GM19043 (cell line): ENCODE measurements around the gene ABCA13.

ENCODE experiments used
- ATAC-seq: cut with Tn5 transposase; IDR thresholded peaks from one replicate; pipeline ENCODE4 v1.9.1; 2021; ENCODE audit warnings: low read depth; ENCODE audit not compliant: unreplicated experiment

Gene ABCA13

DNA sequence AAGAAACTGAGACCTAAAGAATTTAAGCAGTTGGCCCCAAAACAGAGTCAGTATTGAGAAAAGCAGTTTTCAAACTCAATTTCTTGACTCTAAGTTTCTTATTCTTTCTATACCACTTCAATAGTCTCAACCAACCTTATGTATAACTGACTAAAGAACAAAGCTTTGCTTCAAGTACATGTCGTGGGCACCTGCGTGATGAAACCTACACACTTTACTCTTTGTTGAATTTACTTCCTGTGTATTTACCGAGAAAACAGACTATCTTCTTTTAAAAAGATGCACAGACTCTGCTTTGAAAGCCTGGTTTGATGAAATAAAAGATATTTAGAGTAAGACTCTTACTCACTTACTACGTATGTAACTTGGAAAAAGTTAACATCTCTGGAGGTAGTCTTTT, 455.9 kb downstream of the ABCA13 start:
- no peak for ATAC-seq

DNA sequence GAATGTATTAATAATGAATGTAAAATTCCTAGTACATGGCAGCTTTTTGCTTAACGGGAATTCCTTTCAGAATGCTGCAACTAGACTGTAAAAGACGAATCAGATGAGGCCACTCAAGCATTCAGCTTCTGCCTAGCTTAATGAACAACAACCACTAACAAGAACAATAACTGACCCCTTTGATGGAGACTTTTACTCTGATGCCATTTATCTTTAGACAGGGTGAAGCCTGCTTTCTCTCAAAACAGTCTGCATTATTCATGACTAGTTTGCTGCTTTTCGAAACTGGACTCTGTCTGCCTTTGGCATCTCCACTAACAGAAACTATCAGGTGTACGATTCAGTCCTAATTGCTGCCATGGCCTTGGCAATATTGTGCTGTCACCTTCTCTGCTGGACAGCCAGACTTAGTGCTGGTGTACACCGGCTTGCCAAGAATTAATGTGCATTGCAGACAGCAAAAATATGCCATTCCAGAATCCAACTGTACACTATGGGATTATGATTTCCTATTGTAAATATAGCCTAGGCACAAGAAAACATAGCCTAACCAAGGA, 457.6 kb downstream of the ABCA13 start:
- ATAC-seq = no peak

GRCh38 chr7:48634116-48634632, 462.9 kb downstream of the ABCA13 start:
- no peak for ATAC-seq

DNA sequence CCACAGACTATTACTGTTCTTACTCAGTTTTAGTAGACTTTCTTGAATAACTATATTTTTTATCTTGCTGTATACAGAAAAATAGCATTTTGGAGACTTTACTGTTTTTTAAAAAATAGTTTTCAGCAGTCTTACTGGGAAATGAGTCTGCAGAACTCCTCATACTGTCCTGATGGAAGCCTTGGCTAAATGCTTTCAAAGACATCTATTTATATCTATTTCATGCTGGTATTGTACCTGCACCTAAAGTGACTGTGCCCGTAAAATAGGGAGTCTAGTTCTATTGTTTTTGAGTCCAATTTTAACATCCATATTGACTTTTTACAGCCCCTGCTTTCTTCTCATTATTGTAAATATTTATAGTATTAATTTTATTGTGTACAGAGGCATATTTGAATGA, 464.5 kb downstream of the ABCA13 start:
- ATAC-seq = no peak

GRCh38 chr7:48636391-48637015, 465.2 kb downstream of the ABCA13 start:
- no peak for ATAC-seq

GRCh38 chr7:48637382-48637781, 466.1 kb downstream of the ABCA13 start:
- ATAC-seq = no peak

DNA sequence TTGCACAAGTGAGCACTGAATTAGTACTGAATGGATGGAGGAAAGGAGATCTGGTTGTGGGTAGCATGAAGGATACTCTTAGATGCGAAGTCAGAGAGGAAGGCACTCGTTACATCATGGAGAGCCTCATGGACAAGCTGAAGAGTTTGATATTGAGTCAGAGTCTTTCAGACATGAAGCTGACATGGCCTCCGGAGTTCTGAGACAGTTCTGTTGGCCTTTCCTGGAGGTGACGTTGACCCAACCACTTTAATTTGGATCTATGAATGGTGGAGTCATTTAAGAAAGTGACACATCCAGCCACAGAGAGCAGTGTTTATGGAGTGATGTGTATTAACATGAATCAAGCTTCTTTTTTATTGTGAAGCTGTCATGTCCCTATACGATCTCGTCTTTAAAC, 466.8 kb downstream of the ABCA13 start:
- no peak for ATAC-seq

DNA sequence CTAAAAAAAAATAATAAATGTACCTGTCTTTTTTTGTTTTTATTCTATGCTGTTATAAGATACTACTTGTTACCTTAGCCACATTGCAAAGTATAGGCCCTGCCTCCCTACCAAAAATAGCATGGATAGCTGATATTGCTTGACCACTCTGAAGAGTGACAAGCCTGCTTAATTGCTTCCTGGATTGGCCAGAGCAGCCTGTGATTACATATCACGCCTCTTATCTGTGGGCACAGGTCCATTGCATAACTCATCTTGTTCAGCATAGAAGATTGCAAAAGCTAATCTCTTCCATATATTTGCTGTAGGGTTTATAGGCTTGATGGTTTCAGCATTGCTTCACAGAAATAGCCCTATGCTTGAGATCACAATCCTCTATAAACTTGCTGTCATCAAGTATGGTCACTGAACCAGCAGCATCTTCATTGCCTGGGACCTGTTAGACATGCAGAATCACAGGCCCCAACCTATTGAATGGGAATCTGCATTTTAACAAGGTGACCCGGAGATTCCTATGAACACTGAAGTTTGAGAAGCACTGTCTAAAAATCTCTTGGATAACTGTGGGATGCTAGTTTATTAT, 472.3 kb downstream of the ABCA13 start:
- no peak for ATAC-seq

DNA sequence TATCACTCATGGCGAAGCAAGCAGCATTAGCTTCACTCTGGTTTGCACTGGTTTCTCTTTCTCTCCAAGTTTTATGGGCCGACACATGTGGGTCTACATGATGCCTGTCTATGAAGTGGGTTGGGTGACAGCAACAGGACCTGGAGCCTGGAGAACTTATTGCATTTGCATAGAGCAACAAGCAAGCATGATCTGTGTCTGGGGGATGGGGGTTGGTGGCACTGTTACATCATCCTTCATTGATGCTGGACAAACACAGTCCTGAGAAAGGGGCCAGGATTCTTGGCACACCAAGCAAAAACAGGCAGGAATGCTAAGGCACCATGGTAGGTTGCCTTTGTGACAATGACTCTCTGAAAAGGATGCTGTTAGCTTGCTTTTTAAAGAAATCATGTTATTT, 486.9 kb downstream of the ABCA13 start:
- no peak for ATAC-seq

- no peak for ATAC-seq
These were observed 489.1 kb downstream of the ABCA13 start for GRCh38 chr7:48660306-48660870.

GRCh38 chr7:48664241-48664640, 493.0 kb downstream of the ABCA13 start:
- ATAC-seq = no peak

GRCh38 chr7:48665353-48666135, 494.3 kb downstream of the ABCA13 start:
- ATAC-seq = no peak

DNA sequence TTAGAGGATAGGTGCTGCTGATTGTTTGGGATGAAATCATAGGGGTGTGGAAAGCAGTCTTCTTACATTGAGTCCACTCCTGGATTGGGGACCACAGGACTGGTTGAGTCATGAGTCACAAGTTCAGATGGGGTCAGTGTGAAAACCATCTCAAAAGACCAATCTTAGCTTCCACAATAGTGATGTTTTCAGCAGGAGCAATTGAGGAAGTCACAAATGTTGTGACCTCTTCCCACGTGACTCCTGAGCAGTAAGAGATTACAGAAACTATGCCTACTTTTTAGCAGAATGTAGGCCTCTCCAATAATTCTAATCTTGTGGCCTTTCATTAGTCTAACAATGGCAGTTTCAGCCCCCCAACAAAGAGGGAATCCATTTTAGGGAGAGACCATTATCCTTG, 496.1 kb downstream of the ABCA13 start:
- no peak for ATAC-seq

GRCh38 chr7:48671656-48672055, 500.4 kb downstream of the ABCA13 start:
- no peak for ATAC-seq

GRCh38 chr7:48681006-48681405, 509.7 kb downstream of the ABCA13 start:
- ATAC-seq = no peak

DNA sequence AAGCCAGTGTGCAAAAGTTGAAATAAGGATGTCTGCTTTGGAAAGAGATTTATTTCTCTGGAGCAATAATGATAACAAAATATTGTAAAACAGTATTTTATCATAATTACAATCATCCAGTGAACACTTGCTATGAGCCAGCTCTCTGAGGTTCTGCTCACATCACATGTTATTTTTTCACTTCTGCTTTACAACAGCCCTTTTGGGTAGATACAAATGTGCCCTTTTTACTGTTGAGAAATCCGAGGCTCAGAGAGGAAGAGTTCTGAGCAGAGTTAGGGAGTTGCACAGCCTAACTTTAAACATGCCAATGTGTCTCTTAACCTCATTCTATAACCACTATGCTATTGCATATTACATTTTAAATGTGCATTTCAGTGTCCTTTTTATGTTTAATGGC, 520.5 kb downstream of the ABCA13 start:
- ATAC-seq = no peak
